8988T (cell line): ENCODE data around the gene MICAL3.
A peak's percentile ranks its signal among the peaks of the same experiment; 100 is the strongest.

Experiments
- DNase-seq: peaks from one replicate; pipeline ENCODE4 v3.0.0; 2011

The MICAL3 gene

DNA sequence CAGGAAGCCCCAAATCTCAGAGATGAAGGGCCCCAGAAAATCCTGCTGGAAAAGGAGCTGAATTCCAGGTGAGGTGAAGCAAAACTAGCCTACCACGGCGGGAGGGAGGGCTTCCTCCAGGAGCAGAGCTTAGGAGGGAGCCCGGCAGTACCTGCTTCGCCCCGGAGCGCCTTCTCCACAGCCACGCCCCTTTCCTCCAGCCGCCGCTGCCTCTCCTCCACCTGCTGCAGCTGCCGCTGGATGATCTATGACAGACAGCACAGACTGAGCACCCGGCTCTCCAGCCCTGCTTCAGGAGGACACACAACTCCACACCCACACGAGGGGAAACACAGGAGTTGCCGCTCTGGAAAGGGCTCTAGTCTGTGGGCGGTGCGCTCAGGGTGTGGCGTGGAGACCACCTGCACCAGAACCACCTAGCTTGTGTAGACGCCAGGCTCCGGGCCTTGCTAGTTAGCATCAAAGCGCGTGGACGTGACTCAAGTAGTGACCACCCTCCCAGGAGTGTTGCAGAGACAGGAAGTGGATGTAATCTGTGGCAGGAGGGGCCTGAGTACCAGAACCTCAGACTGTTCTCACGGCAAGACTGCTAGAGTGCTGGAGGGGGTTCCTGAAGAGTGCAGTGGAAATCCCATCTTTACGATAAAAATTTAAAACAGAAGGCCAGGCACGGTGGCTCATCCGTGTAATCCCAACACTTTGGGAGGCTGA, 215.5 kb downstream of the MICAL3 start:
- no peak for DNase-seq

DNA sequence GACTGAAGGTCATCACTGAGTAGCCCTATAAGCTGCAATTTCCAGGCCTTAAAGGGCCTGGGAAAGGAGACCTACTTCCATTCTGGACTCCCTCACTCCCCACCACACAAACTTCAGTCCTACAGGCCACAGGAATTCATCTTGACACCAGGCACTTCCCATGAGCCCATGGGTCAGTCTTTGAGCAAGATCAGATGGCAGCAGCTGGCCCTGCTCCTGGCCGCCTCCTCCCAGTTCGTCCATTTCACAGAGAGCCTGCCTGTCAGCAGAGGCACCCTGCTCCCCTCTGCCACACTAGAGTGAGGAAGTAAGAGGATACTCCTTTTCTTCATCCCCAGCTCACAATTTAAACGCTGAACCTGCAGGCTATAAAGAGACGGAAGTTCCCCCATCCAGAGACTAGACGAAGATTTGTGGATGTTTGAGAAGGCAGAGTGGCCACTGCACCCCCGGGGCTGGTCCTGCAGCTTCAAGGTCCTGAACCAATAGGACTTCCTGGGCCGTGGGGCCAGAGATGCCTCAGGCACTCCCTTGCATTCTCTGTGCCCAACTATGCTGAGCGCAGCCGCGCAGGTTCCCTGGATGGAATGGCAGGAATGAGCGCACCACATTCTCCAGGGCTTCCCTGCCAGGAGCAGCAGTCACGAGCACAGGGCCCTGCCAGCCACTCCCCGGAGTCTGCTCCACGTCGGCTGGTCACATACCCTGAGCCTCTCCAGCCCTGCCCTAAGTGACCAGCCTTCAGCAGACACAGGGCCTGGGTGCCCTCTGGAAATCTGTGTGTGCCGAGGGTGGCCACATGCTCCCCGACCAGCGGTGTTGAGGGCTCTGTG, 216.6 kb downstream of the MICAL3 start:
- no peak for DNase-seq

DNA sequence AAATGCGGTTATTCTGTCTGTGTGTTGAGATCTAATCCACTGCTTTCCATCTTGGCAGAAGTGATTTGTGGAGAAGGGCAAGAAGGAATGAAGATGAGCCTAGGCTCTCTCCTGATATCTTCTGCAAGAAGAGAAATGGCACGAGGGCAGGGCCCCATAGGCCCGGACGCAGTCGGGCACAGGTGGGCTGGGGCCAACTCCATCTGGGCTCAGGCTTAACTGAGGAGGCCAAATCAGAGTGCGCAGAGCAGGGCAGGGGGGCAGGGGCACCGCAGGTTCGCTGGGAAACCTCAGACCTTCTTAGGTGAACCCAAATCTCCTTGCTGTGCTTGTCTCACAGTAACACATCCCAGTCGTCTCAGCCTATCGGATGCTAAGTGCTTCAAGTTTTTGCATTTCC, 217.3 kb downstream of the MICAL3 start:
- DNase-seq: no peak

DNA sequence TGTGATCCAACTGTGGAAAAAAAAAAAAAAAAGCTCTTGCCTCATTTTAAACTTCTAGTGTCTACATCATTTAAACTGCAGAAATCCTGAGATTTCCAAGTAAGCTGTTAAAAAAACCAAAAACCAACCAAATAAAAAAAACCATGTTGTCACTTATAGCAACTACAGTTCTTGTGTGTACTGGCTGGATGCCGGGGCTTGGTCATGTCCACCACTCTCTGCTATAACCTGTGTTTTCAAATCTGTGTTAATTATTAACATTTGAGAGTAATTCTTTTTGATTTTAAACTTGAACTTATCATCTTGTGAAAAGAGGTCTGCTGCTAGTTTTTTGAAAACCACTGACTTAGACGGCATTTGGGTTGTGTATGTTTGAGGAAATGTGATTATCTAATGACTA, 217.9 kb downstream of the MICAL3 start:
- DNase-seq: no peak

DNA sequence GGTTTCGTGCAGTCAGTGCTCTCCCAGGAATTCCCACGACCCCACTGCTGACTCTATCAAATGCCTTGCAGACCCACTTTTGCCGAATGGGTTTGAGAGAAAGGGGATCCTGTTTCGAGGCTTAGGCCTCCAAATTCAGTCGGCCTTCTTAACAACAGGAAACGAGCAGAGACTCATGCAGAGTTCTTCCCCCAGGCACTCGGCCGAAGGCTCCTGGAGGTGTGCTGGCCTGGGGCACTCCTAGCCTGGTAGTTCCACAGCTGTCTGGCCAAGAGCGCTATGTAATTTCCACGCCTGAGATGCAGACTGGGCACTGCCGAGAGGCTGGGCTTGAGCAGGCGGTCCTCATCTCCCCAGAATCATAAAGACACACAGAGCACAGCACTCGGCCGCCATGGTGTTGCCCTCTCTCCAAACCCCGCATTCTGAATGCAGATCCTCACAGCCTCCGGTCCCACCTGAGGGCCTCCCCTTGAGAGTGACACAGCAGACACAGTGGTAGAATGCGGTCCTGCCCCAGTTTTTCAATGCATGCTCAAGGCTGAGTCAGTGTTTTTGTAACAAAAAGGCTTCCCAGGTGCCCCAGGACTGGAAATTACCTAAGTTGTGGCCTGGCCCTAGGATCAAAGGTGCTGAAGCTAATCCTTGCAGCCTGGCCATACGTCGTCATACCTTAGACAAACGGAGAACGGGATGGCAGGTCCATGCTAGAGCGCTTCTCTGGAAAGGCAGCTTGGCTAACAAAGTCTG, 219.9 kb downstream of the MICAL3 start:
- no peak for DNase-seq

DNA sequence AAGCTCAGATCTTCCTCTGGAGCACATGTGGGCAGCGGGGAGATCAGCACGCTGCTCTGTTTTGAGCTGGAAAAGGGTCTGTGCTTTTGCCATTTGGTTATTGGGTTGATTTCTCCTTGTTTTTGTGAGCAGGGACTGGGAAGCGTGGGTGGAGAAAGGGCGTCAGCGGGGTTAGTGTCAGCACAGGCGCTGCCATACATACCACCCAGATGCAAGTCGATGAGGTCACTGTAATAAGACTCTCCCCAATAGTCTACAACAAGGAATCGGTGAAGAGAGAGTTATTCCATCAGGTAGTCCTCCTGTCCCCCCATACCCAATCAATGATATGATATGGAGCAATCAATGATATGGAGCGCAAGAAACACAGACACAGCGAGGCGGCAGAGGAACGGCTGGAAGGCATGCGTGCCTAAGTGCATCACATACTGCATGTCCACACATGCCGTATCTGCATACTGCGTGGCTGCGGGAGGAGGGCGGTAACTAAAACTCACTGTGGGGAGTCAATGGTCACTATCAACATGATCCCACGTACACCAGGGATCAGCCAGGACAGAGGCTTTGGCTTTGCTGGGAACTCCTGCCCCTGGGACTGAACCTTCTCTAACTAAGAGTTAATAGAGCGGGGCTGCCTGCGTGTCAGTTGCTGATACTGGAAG, 220.6 kb downstream of the MICAL3 start:
- DNase-seq: no peak

DNA sequence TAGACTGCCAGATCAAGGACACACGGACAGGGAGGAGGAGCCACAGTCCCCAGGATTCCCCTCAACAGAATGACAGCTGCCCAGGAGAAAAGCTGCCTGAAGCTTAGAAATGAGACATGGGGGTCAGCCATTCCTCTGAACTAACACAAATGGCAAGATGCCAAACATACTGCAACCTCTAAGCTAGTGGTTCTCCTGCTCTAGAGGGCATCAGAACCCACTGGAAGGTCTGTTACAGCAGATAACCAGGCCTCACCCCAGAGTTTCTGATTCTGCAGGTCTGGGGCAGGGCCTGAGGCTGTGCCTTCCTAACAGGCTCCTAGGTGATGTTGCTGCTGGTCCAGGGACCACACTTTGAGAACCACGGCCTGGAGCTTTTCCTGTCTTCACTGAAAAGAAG, 221.5 kb downstream of the MICAL3 start:
- no peak for DNase-seq

DNA sequence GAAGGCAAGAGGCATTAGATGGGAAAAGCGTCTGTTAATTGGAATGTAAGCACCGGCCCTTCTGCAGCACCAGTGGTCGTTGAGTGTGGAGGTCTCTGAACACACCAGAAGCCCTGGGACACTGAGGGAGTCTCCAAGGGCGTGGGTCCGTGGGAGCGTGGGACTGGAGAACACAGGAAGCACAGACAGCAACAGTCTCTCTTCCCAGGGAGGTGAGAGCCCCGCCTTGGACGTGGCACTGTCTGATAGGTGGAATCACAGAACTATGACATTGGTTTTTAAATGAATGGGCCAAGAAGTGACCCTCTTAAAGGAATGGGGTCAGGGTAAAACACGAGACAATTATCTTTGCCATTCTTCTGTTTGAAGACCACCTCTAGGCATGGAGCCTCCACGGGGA, 221.9 kb downstream of the MICAL3 start:
- no peak for DNase-seq

DNA sequence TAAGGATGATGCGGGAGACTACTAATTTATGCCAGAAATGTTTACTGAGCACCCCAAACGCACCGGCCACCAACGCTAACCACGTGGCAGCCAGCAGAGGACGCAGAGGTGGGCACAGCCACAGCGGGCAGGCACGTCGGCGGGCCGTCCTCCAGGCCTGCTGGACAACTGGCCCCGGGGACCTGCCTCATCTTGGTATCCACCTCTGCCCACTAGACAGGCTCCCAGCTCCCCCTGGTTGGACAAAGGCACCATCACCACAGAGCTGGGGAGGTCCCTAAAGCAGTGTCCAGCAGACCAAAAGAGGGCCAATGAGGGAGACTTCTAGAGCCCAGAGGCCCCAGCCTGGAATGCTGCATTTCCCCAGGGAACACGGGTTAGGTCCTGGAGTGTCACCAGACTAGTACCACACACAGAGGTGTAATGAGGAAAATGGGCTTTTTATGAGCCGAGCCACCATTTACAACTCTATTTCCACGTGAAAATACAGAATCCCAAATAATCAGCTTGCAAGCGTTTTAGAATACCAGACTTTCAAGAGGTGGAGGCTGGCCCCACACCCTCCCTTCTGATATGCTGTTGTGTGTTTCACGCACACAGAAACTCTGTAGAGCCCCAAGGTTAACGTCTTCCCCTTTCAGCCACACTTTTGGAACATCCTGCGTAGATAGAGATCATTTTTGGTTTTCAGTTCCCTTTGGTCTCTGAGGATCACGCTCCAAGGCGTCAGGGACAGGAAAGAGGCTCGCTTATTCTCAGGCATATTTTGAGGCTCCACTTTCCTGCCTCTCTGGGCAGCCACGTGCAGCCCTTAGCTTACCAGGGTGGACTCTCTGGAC, 226.4 kb downstream of the MICAL3 start:
- DNase-seq: no peak

DNA sequence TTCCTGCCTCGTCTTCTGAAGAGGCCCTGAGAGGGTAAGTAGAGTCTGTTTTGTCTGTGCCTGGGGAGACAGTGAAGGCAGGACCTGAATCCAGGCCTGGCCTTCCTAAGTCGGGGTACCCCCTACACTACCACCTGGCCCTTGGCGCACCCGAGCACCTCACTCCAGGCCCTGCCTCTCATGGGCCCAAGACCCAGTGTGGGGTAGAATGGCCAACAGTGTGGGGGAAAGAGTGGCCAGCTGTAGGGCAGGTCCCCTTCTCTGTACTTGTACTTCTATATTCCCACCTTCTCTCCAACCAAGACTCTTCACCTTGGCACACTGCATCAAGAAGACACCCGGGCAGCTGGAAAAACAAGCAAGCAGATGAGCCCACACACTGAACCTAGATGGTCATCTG, 227.7 kb downstream of the MICAL3 start:
- DNase-seq: no peak

DNA sequence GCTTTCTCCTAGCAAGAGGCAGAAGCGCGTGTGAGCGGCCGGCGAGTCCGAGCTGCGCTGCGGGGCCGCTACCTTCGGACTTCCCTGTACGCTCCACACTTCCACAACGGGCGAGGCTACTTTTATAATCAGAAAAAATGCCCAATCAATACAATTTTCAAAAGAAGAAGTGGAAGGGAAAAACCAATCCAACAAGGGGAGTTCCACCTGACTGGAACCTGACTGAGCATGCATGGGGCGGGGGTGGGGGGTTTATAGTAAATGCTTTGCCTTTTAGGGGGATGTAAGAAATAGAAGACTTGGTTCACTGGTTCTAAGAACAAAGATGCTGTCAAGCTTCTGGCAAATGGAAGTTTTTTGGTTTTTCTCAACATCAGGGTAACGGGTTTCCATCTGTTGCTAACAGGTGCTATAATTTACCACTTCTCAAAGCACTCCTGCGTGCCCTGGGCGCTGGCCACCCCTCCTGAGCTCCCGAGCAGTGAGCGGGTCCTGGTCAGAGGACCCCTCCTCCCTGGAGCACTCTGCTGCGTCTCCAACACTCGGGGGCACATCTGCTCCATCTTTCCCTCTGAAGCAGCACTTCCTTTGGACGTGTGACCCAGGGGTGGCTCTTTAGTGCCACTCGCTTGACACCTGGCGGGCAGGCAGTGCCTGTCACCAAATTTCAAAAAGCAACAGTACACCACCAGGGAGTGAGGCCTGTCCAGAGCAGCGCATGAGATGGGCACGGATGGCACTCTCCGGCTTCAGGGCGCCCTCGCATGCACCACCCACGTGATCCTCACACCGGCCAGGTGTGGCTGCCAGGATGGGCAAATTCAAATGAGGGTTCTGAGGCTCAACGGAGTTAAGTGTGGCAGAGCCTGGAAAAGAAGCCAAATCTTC, 228.5 kb downstream of the MICAL3 start:
- no peak for DNase-seq

DNA sequence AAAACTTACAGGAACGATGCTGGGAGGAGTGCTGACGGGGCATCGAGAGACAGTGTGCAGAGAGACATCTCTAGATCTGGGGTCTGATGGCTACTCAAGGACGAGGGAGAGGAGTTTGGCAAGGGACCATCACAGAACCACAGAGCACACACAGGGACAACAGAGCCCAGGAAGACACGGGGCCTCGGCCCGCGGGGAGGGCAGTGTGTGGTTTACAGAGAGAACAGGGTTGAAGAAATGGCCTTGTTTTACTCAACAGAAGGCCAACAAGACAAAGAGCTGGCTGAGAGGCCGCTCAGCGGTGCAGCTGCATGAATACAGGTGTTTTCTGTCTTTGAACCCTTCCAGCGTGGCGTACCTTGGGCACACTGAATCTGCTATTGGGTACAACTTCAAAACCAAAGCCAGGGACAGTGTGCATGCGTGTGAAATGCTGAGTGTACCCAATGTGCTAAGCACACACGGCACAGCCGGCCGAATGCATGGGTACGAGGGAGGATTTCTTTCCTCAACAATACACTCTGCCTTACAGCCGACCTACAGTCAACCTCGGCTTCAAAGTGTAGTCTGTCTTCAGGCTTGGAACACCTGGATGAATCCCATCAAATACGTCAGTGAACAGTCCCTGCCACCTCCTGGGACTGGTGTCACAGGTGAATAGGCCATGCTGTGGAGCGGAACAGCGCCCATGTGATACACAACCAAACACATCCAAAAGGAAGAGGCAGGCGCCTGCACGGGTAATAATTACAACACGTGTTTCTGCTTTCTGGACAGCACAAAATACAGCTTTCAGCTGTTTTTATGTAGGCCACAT, 229.4 kb downstream of the MICAL3 start:
- no peak for DNase-seq

DNA sequence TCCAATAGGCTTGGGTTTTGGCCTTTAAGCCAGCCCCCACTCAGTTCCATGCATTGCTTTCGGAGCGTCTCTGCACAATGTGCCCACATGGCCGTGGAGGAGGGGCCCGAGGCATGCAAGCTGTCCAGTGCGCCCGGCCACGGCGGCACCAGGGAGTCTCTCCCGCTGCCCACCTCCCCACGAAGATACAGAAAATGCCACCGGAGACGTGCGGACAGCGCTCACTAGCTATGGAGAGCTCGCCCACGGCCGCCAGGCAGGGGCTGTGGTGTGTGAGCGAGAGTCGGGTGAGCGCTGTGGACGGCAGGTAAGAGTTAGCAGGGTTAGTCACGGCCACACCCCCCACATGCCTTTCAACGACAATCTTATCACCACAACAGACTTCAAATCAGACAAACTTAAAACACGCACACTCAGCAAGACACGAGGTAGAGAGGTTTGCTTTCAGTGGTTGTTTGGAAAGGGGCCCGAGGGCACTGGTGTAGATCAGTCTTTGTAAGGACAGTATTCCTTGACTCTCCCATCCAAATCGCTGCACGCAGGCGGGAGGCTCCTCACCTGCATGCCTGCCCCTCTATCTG, 231.4 kb downstream of the MICAL3 start:
- no peak for DNase-seq

DNA sequence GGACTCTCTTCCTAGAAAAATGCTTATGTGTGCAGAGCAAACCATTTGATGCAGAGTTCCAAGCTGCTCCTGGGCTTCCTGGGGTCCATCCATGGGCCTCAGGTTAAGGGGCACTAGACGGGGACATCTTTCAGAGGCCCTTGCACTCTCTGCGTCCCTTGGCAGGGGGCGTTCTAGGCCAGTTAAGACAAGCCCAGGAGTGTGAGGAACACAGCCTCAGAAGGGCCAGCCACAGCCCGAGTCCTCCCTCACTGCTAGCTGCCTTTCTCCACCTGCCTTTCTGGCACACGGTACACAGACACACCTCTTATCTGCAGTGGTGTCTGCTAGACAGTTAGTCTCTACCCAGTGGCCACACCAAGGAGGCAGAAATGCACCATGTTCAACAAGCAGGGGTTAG, 232.1 kb downstream of the MICAL3 start:
- peak; percentile 58 for DNase-seq

DNA sequence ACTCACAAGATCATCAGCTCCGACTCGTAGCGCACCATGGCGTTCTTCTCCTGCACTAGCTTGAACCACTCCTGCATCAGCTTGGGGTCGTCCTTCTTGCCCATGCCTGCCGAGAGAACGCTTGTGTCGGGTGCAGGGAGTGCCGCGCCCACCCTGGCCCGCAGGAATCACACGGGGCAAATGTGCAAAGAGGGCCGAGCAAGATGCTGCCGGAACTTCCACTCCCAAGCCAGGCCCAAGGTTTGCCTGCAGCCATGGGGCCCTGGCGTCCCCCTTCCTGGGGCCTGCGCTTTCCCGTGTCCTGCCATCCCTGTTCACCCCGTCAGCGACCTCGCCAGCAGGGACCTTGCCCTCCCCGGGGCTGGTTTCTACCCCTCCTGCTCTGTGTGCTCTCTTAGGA, 233.2 kb downstream of the MICAL3 start:
- DNase-seq: no peak

DNA sequence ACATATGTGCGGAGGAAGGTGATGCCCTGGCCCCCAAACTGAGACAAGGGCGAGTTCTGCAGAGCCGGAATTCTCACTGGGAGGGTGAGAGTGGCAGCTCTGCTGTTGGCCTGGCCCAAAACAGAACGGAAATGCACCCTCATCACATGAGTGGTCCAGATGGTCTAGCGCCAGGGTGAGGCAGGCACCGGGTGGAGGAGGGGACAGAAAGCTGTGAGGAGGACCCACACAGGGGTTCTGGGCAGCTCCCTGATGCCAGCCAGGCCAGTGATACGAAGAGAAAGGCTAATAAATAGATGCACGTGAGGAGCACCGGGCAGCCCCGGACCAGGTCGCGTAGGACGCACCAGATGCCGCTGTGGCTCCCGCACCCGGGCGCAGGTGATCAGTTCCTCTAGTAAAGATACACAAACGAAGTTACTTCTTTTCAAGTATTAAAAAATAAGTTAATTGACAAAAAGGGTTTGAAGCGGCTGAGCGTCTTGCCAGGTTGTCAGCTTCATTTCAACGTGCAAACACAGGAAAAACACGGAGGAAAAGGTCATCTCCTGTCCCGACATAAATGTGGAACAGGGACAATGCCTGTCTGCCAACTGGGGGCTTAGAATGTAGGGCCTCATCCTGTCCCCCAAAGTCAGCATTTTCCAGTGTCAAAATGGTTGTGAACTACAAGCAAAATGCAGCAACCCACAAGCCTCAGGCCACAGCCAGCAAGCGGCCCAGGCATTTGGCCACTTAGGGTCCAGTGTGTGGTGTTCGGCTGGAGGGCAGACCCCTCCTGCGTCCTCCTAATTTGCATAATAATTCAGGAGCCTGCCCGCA, 234.8 kb downstream of the MICAL3 start:
- no peak for DNase-seq

DNA sequence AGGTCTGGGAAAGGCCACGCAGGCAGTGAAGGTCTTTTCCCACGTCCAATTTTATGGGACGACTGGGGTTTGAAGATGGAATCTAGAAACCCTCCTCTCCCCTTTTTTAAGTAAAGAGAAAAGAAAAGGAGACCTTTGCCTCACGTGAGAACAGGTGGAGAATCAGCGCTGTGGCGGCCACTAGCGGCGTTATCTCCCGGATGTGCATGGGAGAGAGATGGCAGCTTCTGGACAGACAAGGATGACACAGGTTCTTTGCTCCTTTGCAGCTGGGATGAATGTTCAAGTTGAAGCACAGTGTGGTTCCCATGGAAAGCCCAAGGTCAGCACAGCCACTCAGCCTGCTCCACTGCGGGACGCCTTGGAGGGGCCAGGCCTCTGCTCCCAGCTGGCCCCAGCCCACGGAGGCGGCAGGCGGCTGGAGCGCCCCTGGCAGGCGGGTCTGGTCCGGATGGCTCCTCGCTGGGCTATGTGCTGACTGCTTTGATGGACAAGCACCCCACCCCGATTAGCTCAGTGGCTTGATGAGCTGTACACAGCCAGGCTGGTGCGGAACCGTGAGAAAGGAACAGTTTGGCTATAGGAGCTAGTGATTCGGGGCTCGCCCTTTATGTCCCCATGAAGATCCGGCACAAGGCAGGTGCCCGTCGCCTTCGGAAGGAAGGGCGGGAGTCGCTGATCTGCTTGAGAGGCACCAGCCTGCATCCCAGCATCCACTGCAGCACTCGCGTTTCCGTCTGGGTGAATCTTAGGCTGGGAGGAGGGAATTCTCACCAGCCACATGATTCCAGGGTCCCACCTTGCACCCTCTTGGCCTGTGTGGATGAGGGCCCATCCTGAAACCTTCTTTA, 235.6 kb downstream of the MICAL3 start:
- no peak for DNase-seq

DNA sequence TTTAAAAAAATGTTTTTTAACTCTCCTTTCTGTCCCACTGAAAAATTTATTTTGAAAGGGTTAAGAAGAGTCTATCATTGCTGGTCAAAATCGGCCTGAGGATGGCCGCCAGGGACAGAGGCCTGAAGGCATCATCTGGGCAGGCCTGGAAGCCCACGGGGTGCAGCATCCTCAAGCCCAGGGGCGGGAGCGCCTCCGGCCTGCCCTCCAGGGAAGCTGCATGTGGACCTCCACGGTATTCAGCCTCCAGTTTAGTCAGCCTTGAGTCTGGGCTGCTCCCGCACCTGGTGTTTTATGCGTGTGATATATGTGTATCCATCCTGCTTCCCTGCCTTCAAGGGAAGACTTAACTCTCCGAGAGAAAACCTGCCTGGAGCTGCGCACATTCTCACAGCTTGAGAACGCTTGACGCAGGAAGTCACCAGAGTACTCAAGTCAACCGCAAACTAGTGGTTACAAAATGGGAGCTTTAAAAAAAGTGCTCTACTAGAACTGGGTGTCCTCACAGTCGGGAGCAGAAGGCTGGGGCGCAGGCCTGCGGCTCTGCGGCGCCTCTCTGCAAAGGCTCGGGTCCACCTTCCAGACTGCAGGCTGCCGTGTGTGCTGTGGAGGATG, 236.5 kb downstream of the MICAL3 start:
- DNase-seq: no peak
